A673 (cell line): ENCODE data around the gene ARRB1.

Experiments used
- EZH2 ChIP-seq: fragments of 200-600 bp; sonication (generic); IDR thresholded peaks from 2 replicates; pipeline ENCODE4 v1.6.1; 2017; ENCODE audit warnings: borderline replicate concordance, low read depth, mild to moderate bottlenecking, mixed read lengths, antibody characterized with exemption, low read length; ENCODE audit not compliant: poor library complexity, severe bottlenecking
- TF ChIP-seq, protein P1 (sequence below): fragments of 300-800, 200-600 bp; sonication (generic); conservative IDR thresholded peaks from 2 replicates; pipeline ENCODE4 v1.5.1; 2017; ENCODE audit warnings: low read depth, mild to moderate bottlenecking, antibody characterized with exemption, low read length, moderate library complexity, mixed read lengths

DNA sequence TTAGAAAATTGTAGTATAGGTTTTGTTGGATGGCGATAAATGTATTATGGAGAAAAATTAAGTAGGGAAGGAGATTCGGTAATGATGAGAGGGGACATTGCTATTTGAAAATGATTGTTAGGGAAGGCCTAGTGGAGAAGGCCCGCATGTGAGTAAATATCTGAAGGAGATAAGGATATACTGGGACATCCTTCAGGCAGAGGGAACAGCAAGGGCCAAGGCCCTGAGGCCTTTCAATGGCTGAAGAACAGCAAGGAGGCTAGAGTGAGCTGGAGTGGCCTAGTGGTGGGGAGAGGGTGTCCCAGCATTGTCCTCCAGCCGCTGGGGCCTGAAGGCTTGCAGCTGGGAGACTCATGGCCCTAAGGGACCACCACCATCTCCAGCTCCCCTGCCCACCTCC is 23.2 kb upstream of the ARRB1 start:
- TF ChIP-seq, protein P1, sequence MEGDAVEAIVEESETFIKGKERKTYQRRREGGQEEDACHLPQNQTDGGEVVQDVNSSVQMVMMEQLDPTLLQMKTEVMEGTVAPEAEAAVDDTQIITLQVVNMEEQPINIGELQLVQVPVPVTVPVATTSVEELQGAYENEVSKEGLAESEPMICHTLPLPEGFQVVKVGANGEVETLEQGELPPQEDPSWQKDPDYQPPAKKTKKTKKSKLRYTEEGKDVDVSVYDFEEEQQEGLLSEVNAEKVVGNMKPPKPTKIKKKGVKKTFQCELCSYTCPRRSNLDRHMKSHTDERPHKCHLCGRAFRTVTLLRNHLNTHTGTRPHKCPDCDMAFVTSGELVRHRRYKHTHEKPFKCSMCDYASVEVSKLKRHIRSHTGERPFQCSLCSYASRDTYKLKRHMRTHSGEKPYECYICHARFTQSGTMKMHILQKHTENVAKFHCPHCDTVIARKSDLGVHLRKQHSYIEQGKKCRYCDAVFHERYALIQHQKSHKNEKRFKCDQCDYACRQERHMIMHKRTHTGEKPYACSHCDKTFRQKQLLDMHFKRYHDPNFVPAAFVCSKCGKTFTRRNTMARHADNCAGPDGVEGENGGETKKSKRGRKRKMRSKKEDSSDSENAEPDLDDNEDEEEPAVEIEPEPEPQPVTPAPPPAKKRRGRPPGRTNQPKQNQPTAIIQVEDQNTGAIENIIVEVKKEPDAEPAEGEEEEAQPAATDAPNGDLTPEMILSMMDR = no peak
- TF ChIP-seq EZH2 = no peak
